Aorta (tissue), 5 donors: ENCODE data around the gene CSRP2. TPM values are rescaled to one million over a fixed set of nuclear protein-coding genes. Genes with fewer than 3 reads are reported as not detected.
A peak's percentile ranks its signal among the peaks of the same experiment; 100 is the strongest.

Source experiments
- ATAC-seq: fragments of 200-7000 bp; cut with Tn5 transposase; one replicate; pipeline ENCODE4 v1.9.1; 2022; ENCODE audit warnings: moderate library complexity; ENCODE audit not compliant: low FRiP score
- DNase-seq, 2 donors: peaks; one replicate each; pipeline ENCODE4 v3.0.0-alpha.2; 2020
- H3K27ac ChIP-seq, 2 donors: one replicate each; pipeline ENCODE4 v1.5.1; 2013; ENCODE audit warnings: low read length in 2 of 2, mild to moderate bottlenecking in 2 of 2, moderate library complexity in 2 of 2, control low read depth in 1 of 2, inconsistent platforms in 1 of 2, low read depth in 1 of 2
- H3K27me3 ChIP-seq, 2 donors: one replicate each; pipeline ENCODE4 v1.6.1; 2013; ENCODE audit warnings: control low read depth in 1 of 2, low read length in 1 of 2, mild to moderate bottlenecking in 1 of 2, moderate library complexity in 1 of 2; ENCODE audit not compliant: insufficient read depth in 2 of 2, control insufficient read depth in 1 of 2
- H3K36me3 ChIP-seq, 2 donors: one replicate each; pipeline ENCODE4 v1.6.1; 2013; ENCODE audit warnings: control low read depth in 1 of 2, low read length in 1 of 2, mild to moderate bottlenecking in 1 of 2; ENCODE audit not compliant: insufficient read depth in 2 of 2, control insufficient read depth in 1 of 2
- H3K4me1 ChIP-seq, 2 donors: one replicate each; pipeline ENCODE4 v1.6.1; 2013; ENCODE audit warnings: low read length in 2 of 2, control low read depth in 1 of 2, mild to moderate bottlenecking in 1 of 2, moderate library complexity in 1 of 2; ENCODE audit not compliant: insufficient read depth in 2 of 2, control insufficient read depth in 1 of 2
- H3K4me3 ChIP-seq, 2 donors: one replicate each; pipeline ENCODE4 v1.5.1; 2013; ENCODE audit warnings: low read length in 2 of 2, control low read depth in 1 of 2, mild to moderate bottlenecking in 1 of 2
- H3K9me3 ChIP-seq: one replicate; pipeline ENCODE4 v1.6.1; 2013; ENCODE audit warnings: mild to moderate bottlenecking, low read length; ENCODE audit not compliant: control insufficient read depth
- WGBS, 2 donors: extraction: QIAGEN DNeasy Blood & Tissue Kit; methylation state at CpG; one replicate each; pipeline ENCODE4 v1.1.7; 2013; 5-methylcytosine and 5-hydroxymethylcytosine counted together
- intact Hi-C, 2 donors: fragments of 100-400 bp; cut with DNase I; formaldehyde crosslinking; loops; one replicate each; pipeline versions ENCODE4 v1.14.2 to v1.15.0; 2022
- polyA plus RNA-seq, 2 donors: library from polyadenylated mRNA; stranded (reverse); fragments of 200-250 nt; gene quantifications; one replicate each; pipeline ENCODE4 v1.2.3, GENCODE V29; 2013
- total RNA-seq, 2 donors: library from RNA; stranded (reverse); fragmentation: NEBNext Ultra II Directional; extraction: Animal tissue kit (Norgen Biotek cat#: 25700); gene quantifications; one replicate each; pipeline ENCODE4 v1.2.1, GENCODE V29; 2021
- donor health status: healthy with polysubstance abuse.
- donor health status: Bipolar disorder and iron deficiency.
- donor health status: DM: no; HTN: no; CAD: no.
- donor health status: DM: no; HTN: no; CAD: no.
- donor health status: DM: yes; HTN: yes; CAD: no.

The CSRP2 gene
- total and polyA plus RNA-seq, 4 donors = 67.4 to 179 (median 143) TPM

DNA sequence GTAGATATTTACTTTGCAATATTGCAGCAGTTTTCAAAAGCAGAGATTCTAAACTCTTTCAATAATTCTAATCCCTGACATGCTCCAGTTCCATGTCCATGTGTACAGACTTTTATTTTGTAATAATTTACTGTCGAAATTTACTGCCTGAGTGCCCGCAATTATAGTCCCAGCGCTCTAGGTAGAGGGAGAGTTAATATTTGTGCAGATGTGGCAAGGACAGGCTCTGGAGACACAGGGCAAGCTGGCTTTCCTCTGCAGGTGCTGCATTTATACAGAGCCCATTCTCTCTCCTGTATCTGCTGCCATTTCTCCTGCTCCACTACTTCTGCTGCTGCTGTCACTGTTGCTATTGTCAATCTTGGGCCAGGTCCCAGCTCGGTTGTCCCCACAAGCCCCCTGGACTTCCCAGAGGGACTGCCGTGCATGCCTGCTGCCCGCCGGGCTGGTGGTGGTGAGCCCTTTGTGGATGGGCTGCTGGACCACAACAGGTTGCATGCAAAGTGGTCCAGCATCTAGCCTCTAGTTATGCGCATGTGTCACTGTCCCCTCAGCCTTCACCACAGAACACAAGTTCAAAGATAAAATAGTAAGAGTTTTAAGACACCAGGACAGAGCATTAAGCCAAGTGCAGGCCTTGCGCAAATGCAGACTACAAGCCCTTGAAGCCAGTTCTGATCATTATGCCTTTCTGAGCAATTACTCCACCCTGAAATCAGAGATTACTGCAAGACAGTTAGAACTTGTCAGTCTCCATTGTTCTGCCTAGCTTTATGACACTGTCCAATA, 40.8 kb upstream of the CSRP2 start:
- Histone ChIP-seq H3K36me3 (no peaks in the 10 kb centered on the region), H3K27ac (peak overlapping the region in 1 of 2 donors; percentile 1), H3K4me1 (peaks cover 2 to 9% of the 10 kb centered on the region in 2 donors), H3K4me3 (no peak overlapping the region), H3K9me3 (no peaks in the 10 kb centered on the region), H3K27me3 (no peaks in the 10 kb centered on the region)
- WGBS, 2 donors = 72 to 75% methylated on average over 9 of the region's 9 CpGs
- intact Hi-C loops = loop anchor here in 1 of 2 donors (5.0 kb wide), 1 partner anchor 42 kb away; the partner anchor contains the start of gene CSRP2
- ATAC-seq (no peak), DNase-seq (no peak)

DNA sequence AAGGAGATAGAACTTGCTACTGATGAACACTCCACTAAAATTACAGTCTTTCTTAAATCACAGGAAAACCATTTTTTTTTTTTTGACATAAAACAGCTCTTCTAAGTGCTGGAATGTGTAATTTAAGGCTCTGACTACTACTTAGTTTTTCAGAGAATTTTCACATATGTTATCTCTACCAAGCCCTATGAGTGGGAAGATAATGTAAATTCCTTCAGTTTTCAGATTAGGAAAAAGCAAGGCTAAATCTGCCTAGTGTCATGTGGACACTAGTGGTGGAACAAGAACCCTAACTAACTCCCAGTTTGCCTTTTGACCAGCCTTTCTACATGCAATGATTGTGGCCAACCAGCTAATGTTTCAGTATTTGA, 37.3 kb upstream of the CSRP2 start:
- DNase-seq (no peak), ATAC-seq (no peak)
- H3K4me1 ChIP-seq = peaks cover 8% of the 10 kb centered on the region in 2 donors
- no peaks in the 10 kb centered on the region for H3K9me3 ChIP-seq
- no peaks in the 10 kb centered on the region for H3K27me3 ChIP-seq
- H3K36me3 ChIP-seq = no peaks in the 10 kb centered on the region
- peak overlapping the region in 1 of 2 donors; percentile 33 for H3K27ac ChIP-seq
- intact Hi-C loops = loop anchor here in 1 of 2 donors (5.0 kb wide), 1 partner anchor 39 kb away; the partner anchor contains the start of gene CSRP2
- no peak overlapping the region for H3K4me3 ChIP-seq

DNA sequence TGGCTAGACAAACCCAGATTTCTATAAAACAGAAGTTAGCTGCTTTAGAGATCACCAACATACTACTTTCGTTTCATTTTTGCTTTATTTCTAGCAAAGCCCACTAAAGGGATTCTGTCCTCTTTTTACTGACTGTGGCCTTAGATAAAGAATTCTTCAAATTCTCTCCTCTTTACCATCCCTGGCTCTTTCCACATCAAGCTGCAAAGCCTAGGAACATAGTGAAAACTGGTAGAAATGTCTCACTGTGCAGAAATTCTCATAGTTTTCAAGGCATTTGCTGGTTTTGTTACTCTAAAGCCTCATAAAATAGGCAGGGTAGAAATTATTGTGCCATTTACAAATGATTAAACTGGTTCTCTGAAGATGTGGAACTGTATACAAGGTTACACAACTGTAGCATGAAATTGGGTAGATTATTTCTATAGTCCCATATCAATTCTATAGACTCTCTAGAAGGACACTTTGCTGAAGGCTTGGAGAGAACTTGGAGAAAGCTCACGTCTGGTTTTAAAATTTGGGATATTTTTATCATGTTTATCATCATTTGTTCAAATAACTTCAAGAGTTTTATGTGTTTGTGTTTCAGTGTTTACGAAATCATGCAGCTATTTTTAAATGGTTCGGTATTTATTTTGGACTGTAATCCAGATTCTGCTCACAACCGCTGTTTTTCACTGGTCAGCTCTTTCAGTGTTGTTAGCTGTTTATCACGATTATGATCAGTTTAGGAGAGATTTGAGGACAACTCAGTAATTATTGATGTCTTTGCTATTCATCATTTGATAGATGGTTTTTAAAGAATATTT, 36.7 kb upstream of the CSRP2 start:
- no peak for DNase-seq
- WGBS, 2 donors = 5 to 8% methylated on average over 6 of the region's 6 CpGs
- peak overlapping the region in 1 of 2 donors; percentile 48 for H3K4me3 ChIP-seq

DNA sequence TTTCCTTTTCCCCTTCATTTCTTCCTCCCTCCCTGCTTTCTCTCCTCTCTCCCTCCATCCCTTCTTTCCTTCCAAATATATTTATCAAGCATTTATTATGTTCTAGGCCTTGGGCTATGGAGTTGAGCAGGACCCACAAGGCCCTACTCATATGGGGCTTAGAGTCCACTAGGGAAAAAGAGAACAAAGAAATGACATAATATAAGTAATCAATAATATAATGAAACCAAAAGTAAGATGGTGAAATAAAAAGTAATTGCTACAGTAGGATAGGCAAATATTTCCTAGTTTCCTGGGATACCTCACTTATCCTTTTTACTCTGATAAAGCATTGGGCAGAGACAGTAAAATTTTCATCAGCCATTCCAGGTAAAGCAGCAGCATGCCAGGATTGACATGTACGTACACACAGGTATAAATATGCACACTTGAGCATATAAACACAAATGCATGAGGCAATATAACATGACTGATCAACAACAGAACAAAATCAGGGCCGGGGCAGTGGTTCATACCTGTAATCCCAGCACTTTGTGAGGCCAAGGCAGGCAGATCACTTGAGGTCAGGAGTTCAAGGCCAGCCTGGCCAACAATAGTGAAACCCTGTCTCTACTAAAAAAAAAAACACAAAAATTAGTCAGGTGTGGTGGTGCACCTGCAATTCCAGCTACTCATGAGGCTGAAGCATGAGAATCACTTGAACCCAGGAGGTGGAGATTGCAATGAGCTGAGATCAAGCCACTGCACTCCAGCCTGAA, 35.5 kb upstream of the CSRP2 start:
- Histone ChIP-seq H3K4me3 (no peak overlapping the region), H3K27me3 (no peaks in the 10 kb centered on the region), H3K4me1 (peaks cover 8 to 10% of the 10 kb centered on the region in 2 donors), H3K36me3 (no peaks in the 10 kb centered on the region), H3K9me3 (no peaks in the 10 kb centered on the region), H3K27ac (peak overlapping the region in 1 of 2 donors; percentile 57)
- ATAC-seq (no peak), DNase-seq (no peak)
- intact Hi-C loops = no loop called here
- WGBS, 2 donors = 97% methylated on average over 2 of the region's 2 CpGs

More for the DNA sequence above, 36.7 kb upstream of the CSRP2 start:
- Histone ChIP-seq H3K36me3 (no peaks in the 10 kb centered on the region), H3K27ac (peak overlapping the region in 1 of 2 donors; percentile 57), H3K27me3 (no peaks in the 10 kb centered on the region), H3K4me1 (peaks cover 8 to 10% of the 10 kb centered on the region in 2 donors), H3K9me3 (no peaks in the 10 kb centered on the region)
- peak; percentile 68 for ATAC-seq
- intact Hi-C loops = loop anchor here in 1 of 2 donors (5.0 kb wide), 1 partner anchor 38 kb away; the partner anchor contains the start of gene CSRP2

DNA sequence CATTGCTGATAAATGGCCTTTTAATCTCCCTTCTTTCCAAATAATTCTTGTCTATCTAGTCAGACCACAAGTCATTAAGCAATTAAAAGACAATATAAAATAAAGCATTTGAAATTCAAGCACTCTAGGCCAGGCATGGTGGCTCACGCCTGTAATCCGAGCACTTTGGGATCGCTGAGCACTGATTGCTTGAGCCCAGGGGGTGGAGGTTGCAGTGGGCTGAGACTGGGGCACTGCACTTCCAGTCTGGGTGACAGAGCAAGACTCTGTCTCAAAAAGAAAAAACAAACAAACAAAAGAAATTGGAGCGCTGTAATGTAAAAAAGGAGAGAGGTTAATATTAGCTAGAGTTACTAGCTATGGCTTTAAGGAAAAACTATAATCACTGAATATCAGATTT, 30.5 kb upstream of the CSRP2 start:
- ATAC-seq (no peak), DNase-seq (no peak)
- no peaks in the 10 kb centered on the region for H3K27me3 ChIP-seq
- no peak overlapping the region for H3K27ac ChIP-seq
- H3K4me3 ChIP-seq = no peak overlapping the region
- H3K4me1 ChIP-seq = peaks cover 8 to 9% of the 10 kb centered on the region in 2 donors
- intact Hi-C loops = no loop called here
- H3K9me3 ChIP-seq = no peaks in the 10 kb centered on the region
- H3K36me3 ChIP-seq = no peaks in the 10 kb centered on the region
- WGBS, 2 donors = 92 to 94% methylated on average over 4 of the region's 4 CpGs

DNA sequence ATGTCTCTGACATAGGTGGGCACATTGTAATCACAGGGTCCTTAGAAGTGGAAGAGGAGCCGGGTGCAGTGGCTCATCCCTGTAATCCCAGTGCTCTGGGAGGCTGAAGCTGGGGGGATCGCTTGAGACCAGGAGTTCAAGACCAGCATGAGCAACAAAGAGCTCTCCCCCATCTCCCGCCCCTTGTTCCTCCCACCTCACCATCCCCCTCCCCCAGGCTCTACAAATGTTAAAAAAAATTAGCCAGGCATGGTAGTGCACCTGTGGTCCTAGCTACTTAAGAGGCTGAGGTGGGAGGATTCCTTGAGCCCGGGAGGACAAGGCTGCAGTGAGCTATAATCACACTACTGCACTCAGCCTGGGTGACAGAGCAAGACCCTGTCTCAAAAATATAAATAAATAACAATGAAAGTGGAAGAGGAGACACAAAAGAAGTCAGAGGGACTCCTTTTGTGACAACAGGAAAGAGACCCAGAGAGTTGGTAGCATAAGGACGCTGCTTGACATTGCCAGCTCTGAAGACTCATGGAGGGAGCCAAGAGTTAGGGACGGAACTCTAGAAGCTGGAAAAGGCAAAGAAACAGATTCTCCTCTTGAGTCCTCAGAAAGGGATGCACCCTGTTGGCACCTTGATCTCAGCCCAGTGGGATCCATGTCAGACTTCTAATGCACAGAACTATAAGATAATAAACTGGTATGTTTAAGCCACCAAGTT, 29.6 kb upstream of the CSRP2 start:
- ATAC-seq = no peak
- WGBS, 2 donors = 71 to 73% methylated on average over 6 of the region's 6 CpGs

DNA sequence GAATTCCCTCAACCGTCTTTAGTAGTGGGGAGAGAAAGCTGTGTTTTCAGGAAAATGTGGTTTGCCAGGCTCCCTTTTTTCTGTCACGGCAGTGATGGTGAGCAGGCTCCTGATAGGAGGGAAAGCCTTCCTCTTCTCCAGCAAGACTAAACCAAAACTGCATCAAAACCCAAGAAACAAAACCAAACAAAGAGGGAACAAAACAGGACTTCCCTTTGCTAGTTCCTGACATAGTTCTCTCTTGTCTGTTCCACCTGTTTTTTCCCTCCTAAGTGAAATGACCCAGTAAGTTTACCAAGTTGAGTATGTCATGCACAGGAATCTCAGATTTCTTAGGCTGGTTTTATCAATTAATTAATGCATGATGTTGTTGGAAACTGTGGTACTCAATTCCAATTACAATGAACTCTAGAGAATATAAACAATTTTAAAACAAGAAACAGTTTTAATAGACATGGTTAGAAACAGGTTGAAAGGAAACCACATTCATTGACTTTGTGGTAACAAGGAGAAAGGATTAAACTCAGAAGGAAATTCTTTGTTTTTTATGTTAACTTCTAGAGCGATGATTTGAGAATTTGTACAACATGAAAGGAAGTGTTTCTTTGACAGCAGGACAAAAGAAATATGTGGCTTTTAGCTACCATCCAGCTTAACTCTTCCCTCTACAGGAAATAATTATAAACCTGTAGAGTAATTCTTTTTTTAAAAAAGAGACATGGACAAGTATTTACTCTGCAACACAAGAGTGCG, 23.0 kb upstream of the CSRP2 start:
- H3K4me1 ChIP-seq = no peaks in the 10 kb centered on the region
- 53 to 61% methylated on average over 4 of the region's 4 CpGs for WGBS, 2 donors
- DNase-seq (no peak), ATAC-seq (no peak)
- H3K27ac ChIP-seq = no peak overlapping the region
- H3K4me3 ChIP-seq = no peak overlapping the region
- H3K27me3 ChIP-seq = no peaks in the 10 kb centered on the region
- H3K9me3 ChIP-seq = no peaks in the 10 kb centered on the region
- no peaks in the 10 kb centered on the region for H3K36me3 ChIP-seq
- intact Hi-C loops = no loop called here

More for the DNA sequence above, 29.6 kb upstream of the CSRP2 start:
- no peak for DNase-seq
- no peaks in the 10 kb centered on the region for H3K9me3 ChIP-seq
- no peaks in the 10 kb centered on the region for H3K36me3 ChIP-seq
- peaks cover 3 to 5% of the 10 kb centered on the region in 2 donors for H3K4me1 ChIP-seq
- intact Hi-C loops = no loop called here
- no peak overlapping the region for H3K4me3 ChIP-seq
- H3K27me3 ChIP-seq = no peaks in the 10 kb centered on the region
- no peak overlapping the region for H3K27ac ChIP-seq
